Measurements from ENCODE around the gene SMIM12.

DNA sequence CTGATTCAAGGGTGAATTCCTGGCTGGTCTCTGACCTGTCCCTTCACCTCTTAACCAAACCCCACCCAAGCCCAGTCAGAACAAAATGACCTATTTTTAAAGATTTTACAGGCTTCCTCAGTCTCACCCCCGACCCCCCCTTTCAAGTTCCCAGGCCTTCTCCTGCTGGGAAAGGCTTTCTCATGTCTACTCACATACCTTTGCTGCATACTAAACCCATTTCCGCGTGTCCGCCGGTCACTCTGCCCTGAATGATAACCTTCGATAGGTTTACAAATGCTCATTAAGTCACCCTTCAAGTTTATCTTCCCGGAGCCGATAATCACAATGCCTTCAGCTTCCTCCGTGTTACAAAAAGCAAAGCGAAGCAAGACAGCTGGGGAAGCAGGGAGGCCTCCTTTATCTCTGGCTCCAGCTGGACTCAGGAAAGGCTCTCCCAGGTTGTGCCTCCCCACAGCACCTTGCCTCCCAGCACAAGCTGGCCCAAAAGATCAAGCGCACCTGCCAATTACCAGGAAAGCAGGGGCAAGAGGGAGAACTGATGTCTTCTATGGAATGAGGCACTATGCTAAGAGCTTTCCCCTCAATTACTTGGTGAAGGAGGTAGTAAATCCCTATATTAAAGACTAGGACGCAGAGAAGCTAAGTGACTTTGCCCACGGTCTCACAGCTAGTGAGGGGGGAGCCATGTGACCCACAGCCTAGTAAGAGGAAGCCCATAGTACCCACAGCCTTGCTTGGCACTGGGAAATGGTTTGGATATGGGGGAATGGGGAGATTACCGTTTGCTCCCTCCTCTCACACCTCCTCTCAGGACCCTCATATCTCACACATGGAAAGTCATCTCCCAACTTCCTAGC is 15.9 kb downstream of the SMIM12 start:
- TF ChIP-seq, protein P1, sequence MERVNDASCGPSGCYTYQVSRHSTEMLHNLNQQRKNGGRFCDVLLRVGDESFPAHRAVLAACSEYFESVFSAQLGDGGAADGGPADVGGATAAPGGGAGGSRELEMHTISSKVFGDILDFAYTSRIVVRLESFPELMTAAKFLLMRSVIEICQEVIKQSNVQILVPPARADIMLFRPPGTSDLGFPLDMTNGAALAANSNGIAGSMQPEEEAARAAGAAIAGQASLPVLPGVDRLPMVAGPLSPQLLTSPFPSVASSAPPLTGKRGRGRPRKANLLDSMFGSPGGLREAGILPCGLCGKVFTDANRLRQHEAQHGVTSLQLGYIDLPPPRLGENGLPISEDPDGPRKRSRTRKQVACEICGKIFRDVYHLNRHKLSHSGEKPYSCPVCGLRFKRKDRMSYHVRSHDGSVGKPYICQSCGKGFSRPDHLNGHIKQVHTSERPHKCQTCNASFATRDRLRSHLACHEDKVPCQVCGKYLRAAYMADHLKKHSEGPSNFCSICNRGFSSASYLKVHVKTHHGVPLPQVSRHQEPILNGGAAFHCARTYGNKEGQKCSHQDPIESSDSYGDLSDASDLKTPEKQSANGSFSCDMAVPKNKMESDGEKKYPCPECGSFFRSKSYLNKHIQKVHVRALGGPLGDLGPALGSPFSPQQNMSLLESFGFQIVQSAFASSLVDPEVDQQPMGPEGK (CRISPR knock-in tag; IDR thresholded peaks at IDR 0.05; ENCODE audit: borderline replicate concordance), result no peak
- TF ChIP-seq RARB (CRISPR knock-in tag; IDR thresholded peaks at IDR 0.05) (no peak), ARNTL (CRISPR knock-in tag; IDR thresholded peaks at IDR 0.05; ENCODE audit: borderline replicate concordance, low read depth) (no peak), GLIS3 (CRISPR knock-in tag; IDR thresholded peaks at IDR 0.05) (no peak), PPARA (CRISPR knock-in tag; IDR thresholded peaks at IDR 0.05; ENCODE audit: borderline replicate concordance) (no peak), ZFP3 (CRISPR knock-in tag; IDR thresholded peaks at IDR 0.05) (no peak)
- TF ChIP-seq, protein P2, sequence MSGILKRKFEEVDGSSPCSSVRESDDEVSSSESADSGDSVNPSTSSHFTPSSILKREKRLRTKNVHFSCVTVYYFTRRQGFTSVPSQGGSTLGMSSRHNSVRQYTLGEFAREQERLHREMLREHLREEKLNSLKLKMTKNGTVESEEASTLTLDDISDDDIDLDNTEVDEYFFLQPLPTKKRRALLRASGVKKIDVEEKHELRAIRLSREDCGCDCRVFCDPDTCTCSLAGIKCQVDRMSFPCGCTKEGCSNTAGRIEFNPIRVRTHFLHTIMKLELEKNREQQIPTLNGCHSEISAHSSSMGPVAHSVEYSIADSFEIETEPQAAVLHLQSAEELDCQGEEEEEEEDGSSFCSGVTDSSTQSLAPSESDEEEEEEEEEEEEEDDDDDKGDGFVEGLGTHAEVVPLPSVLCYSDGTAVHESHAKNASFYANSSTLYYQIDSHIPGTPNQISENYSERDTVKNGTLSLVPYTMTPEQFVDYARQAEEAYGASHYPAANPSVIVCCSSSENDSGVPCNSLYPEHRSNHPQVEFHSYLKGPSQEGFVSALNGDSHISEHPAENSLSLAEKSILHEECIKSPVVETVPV (CRISPR knock-in tag; IDR thresholded peaks at IDR 0.05), result no peak
